Skeletal muscle tissue (tissue), 4 donors: ENCODE data around the gene TRIOBP. TPM values are rescaled to one million over a fixed set of nuclear protein-coding genes. Genes with fewer than 3 reads are reported as not detected.

Source experiments
- H3K27ac ChIP-seq: one replicate; pipeline ENCODE4 v1.7.0; 2013; ENCODE audit warnings: mild to moderate bottlenecking, low read depth, low read length, inconsistent platforms
- H3K27me3 ChIP-seq, 3 donors: one replicate each; pipeline ENCODE4 v1.7.0; 2013; ENCODE audit warnings: low read length in 3 of 3; ENCODE audit not compliant: control insufficient read depth in 3 of 3, insufficient read depth in 3 of 3
- H3K36me3 ChIP-seq, 3 donors: one replicate each; pipeline ENCODE4 v1.7.0; 2013; ENCODE audit warnings: low read length in 3 of 3; ENCODE audit not compliant: control insufficient read depth in 3 of 3, insufficient read depth in 3 of 3
- H3K4me1 ChIP-seq, 3 donors: one replicate each; pipeline ENCODE4 v1.7.0; 2013; ENCODE audit warnings: low read length in 3 of 3, mild to moderate bottlenecking in 3 of 3; ENCODE audit not compliant: control insufficient read depth in 3 of 3, insufficient read depth in 3 of 3
- H3K4me3 ChIP-seq, 3 donors: one replicate each; pipeline ENCODE4 v1.7.0; 2013; ENCODE audit warnings: low read length in 3 of 3
- H3K9ac ChIP-seq, 3 donors: one replicate each; pipeline ENCODE4 v1.7.0; 2013; ENCODE audit warnings: low read length in 3 of 3, mild to moderate bottlenecking in 3 of 3, moderate library complexity in 2 of 3, low read depth in 1 of 3
- H3K9me3 ChIP-seq, 3 donors: one replicate each; pipeline ENCODE4 v1.7.0; 2013; ENCODE audit warnings: low read length in 3 of 3; ENCODE audit not compliant: control insufficient read depth in 3 of 3
- total RNA-seq: library from RNA; depleted of rRNA; stranded (reverse); fragments of >200 nt; gene quantifications from one replicate; pipeline ENCODE4 v1.2.3, GENCODE V29; 2014
- donor health status: Osteomylitis.

The TRIOBP gene
- total RNA-seq, 1 donor from 2014 or later = 26.6 TPM

GRCh38 chr22:37747715-37748100 lies 50.9 kb downstream of the TRIOBP start:
- Histone ChIP-seq H3K9ac (peak overlapping the region in 2 of 3 donors; percentile 60 to 66), H3K27ac (no peak overlapping the region), H3K4me1 (peaks cover 58 to 64% (median 60%) of the 10 kb centered on the region in 3 donors), H3K9me3 (no peaks in the 10 kb centered on the region), H3K27me3 (no peaks in the 10 kb centered on the region), H3K36me3 (no peaks in the 10 kb centered on the region), H3K4me3 (peak overlapping the region in 2 of 3 donors; percentile 45 to 89)

GRCh38 chr22:37748659-37749058 lies 51.8 kb downstream of the TRIOBP start:
- Histone ChIP-seq H3K27ac (no peak overlapping the region), H3K27me3 (no peaks in the 10 kb centered on the region), H3K9me3 (no peaks in the 10 kb centered on the region), H3K4me1 (peaks cover 59 to 70% (median 63%) of the 10 kb centered on the region in 3 donors), H3K9ac (peak overlapping the region in 2 of 3 donors; percentile 48 to 60), H3K36me3 (peaks cover 0 to 1% (median 0%) of the 10 kb centered on the region in 3 donors), H3K4me3 (no peak overlapping the region)

GRCh38 chr22:37749226-37749625 lies 52.4 kb downstream of the TRIOBP start:
- H3K9ac ChIP-seq = no peak overlapping the region

GRCh38 chr22:37749831-37750595 lies 53.2 kb downstream of the TRIOBP start:
- no peaks in the 10 kb centered on the region for H3K27me3 ChIP-seq
- H3K9ac ChIP-seq = peak overlapping the region in 1 of 3 donors; percentile 54
- peak overlapping the region in 1 of 3 donors; percentile 3 for H3K4me3 ChIP-seq
- H3K9me3 ChIP-seq = no peaks in the 10 kb centered on the region
- peaks cover 6 to 13% (median 8%) of the 10 kb centered on the region in 3 donors for H3K36me3 ChIP-seq
- peak overlapping the region; percentile 68 for H3K27ac ChIP-seq
- peaks cover 61 to 73% (median 65%) of the 10 kb centered on the region in 3 donors for H3K4me1 ChIP-seq

More at GRCh38 chr22:37749226-37749625, 52.4 kb downstream of the TRIOBP start:
- H3K27me3 ChIP-seq = no peaks in the 10 kb centered on the region
- no peak overlapping the region for H3K27ac ChIP-seq
- H3K4me3 ChIP-seq = no peak overlapping the region
- H3K4me1 ChIP-seq = peaks cover 61 to 73% (median 65%) of the 10 kb centered on the region in 3 donors
- H3K36me3 ChIP-seq = peaks cover 0 to 5% (median 0%) of the 10 kb centered on the region in 3 donors
- H3K9me3 ChIP-seq = no peaks in the 10 kb centered on the region

- Histone ChIP-seq H3K4me3 (no peak overlapping the region), H3K27me3 (no peaks in the 10 kb centered on the region), H3K4me1 (peaks cover 55 to 66% (median 60%) of the 10 kb centered on the region in 3 donors), H3K9me3 (no peaks in the 10 kb centered on the region), H3K9ac (peak overlapping the region in 2 of 3 donors; percentile 51 to 54), H3K27ac (peak overlapping the region; percentile 68), H3K36me3 (peaks cover 13 to 18% (median 14%) of the 10 kb centered on the region in 3 donors)
Measured at GRCh38 chr22:37750596-37751162, 53.8 kb downstream of the TRIOBP start.

GRCh38 chr22:37751449-37752188 lies 54.8 kb downstream of the TRIOBP start:
- Histone ChIP-seq H3K4me1 (peaks cover 55 to 64% (median 60%) of the 10 kb centered on the region in 3 donors), H3K27ac (peak overlapping the region; percentile 68), H3K9me3 (no peaks in the 10 kb centered on the region), H3K9ac (peak overlapping the region; percentile 14 to 76 (median 63)), H3K27me3 (no peaks in the 10 kb centered on the region), H3K4me3 (no peak overlapping the region), H3K36me3 (peaks cover 18 to 23% (median 22%) of the 10 kb centered on the region in 3 donors)

- H3K27ac ChIP-seq = peak overlapping the region; percentile 68
- H3K36me3 ChIP-seq = peaks cover 25 to 27% (median 27%) of the 10 kb centered on the region in 3 donors
- peak overlapping the region; percentile 9 to 76 (median 63) for H3K9ac ChIP-seq
- H3K9me3 ChIP-seq = no peaks in the 10 kb centered on the region
- H3K4me1 ChIP-seq = peaks cover 48 to 56% (median 52%) of the 10 kb centered on the region in 3 donors
- H3K4me3 ChIP-seq = peak overlapping the region in 1 of 3 donors; percentile 45
- H3K27me3 ChIP-seq = no peaks in the 10 kb centered on the region
Measured at GRCh38 chr22:37752189-37753087, 55.6 kb downstream of the TRIOBP start.

- no peaks in the 10 kb centered on the region for H3K27me3 ChIP-seq
- no peak overlapping the region for H3K27ac ChIP-seq
- H3K4me1 ChIP-seq = peaks cover 40 to 47% (median 42%) of the 10 kb centered on the region in 3 donors
- no peak overlapping the region for H3K9ac ChIP-seq
- no peaks in the 10 kb centered on the region for H3K9me3 ChIP-seq
- H3K36me3 ChIP-seq = peaks cover 34 to 37% (median 34%) of the 10 kb centered on the region in 3 donors
- no peak overlapping the region for H3K4me3 ChIP-seq
Measured at GRCh38 chr22:37753746-37754145, 56.9 kb downstream of the TRIOBP start.

- H3K27ac ChIP-seq = no peak overlapping the region
- H3K4me1 ChIP-seq = peaks cover 8 to 11% (median 8%) of the 10 kb centered on the region in 3 donors
- H3K4me3 ChIP-seq = no peak overlapping the region
- peaks cover 53 to 58% (median 55%) of the 10 kb centered on the region in 3 donors for H3K36me3 ChIP-seq
- no peak overlapping the region for H3K9ac ChIP-seq
- no peaks in the 10 kb centered on the region for H3K9me3 ChIP-seq
- H3K27me3 ChIP-seq = no peaks in the 10 kb centered on the region
Measured at GRCh38 chr22:37757663-37758062, 60.8 kb downstream of the TRIOBP start.
